HCT116 (cell line): ENCODE measurements around the gene ALOX15. TPM values are rescaled to one million over a fixed set of nuclear protein-coding genes. Genes with fewer than 3 reads are reported as not detected.

Experiments
- ATAC-seq: fragments of 200-7000 bp; cut with Tn5 transposase; 2 replicates; pipeline ENCODE4 v1.9.1; 2020; ENCODE audit warnings: mild to moderate bottlenecking, moderate library complexity
- BruUV-seq: library from RNA; stranded (reverse); fragments of 400-500 nt; replicated peaks from 2 replicates; lab custom pipeline; 2021; lab: Mats Ljungman, UMichigan
- CTCF ChIA-PET: fragments of 300-600 bp; sonication (Branson Sonifier 250); formaldehyde crosslinking; loops from one replicate; lab custom pipeline; 2021; ENCODE audit warnings: antibody characterized with exemption; lab: Charles Lee
- POLR2A ChIA-PET: fragments of 300-600, 350-600 bp; sonication (Branson Sonifier 250); formaldehyde crosslinking; loops from one replicate; lab custom pipeline; 2021; ENCODE audit warnings: antibody characterized with exemption; lab: Charles Lee
- RAD21 ChIA-PET, 2 experiments: fragments of 300-600 bp; sonication (Branson Sonifier 250); formaldehyde crosslinking; loops; one replicate each; lab custom pipeline; 2023; ENCODE audit warnings: low total read pairs in 2 of 2; ENCODE audit not compliant: uncharacterized antibody in 2 of 2, unreplicated experiment in 2 of 2, low non-redundant PET in 1 of 2; lab: Charles Lee
- DNase-seq: peaks from one replicate; pipeline ENCODE4 v3.0.0-alpha.2; 2010; ENCODE audit warnings: low read depth, low spot score
- H2AFZ ChIP-seq: fragments of 200-600 bp; shearing (Covaris generic), sonication (generic); 2 replicates; pipeline ENCODE4 v1.6.1; 2017; ENCODE audit warnings: low read depth, mixed run types, mixed read lengths, antibody characterized with exemption, low read length; ENCODE audit not compliant: poor library complexity, severe bottlenecking
- H3K27ac ChIP-seq: 2 replicates; pipeline ENCODE4 v1.5.1; 2012; ENCODE audit warnings: low read depth, low read length
- H3K27me3 ChIP-seq: fragments of 200-600 bp; sonication (generic); 2 replicates; pipeline ENCODE4 v1.6.1; 2016; ENCODE audit warnings: mixed run types, low read length, mixed read lengths; ENCODE audit not compliant: insufficient read depth
- H3K36me3 ChIP-seq, 2 experiments: fragments of 200-500 bp in 1 of 2; fragments of 200-600 bp in 1 of 2; sonication (Bioruptor generic) in 1 of 2; sonication (generic) in 1 of 2; 2 replicates each; pipeline versions ENCODE4 v1.5.1 to v1.6.1; 2014 to 2016; ENCODE audit warnings: low read length in 2 of 2, inconsistent platforms in 1 of 2, mixed read lengths in 1 of 2, mixed run types in 1 of 2; ENCODE audit not compliant: insufficient read depth in 2 of 2, control insufficient read depth in 1 of 2
- H3K4me1 ChIP-seq, 2 experiments: fragments of 200-600 bp in 1 of 2; sonication (generic) in 1 of 2; 2 replicates each; pipeline versions ENCODE4 v1.5.1 to v1.6.1; 2012 to 2017; ENCODE audit warnings: low read length in 2 of 2, inconsistent platforms in 1 of 2, mild to moderate bottlenecking in 1 of 2, mixed read lengths in 1 of 2, mixed run types in 1 of 2, moderate library complexity in 1 of 2; ENCODE audit not compliant: insufficient read depth in 2 of 2, control insufficient read depth in 1 of 2
- H3K4me2 ChIP-seq: fragments of 200-600 bp; sonication (generic); 2 replicates; pipeline ENCODE4 v1.6.1; 2017; ENCODE audit warnings: mixed run types, low read length, mixed read lengths
- H3K4me3 ChIP-seq, 2 experiments: fragments of 200-600 bp in 1 of 2; sonication (generic) in 1 of 2; replicated peaks in 1 of 2; 2 replicates each; pipeline ENCODE4 v1.5.1; 2011 to 2016; ENCODE audit warnings: low read length in 2 of 2, control low read depth in 1 of 2, low read depth in 1 of 2, mild to moderate bottlenecking in 1 of 2, mixed read lengths in 1 of 2, mixed run types in 1 of 2
- H3K79me2 ChIP-seq: fragments of 200-600 bp; sonication (generic); 2 replicates; pipeline ENCODE4 v1.6.1; 2017; ENCODE audit warnings: mild to moderate bottlenecking, mixed run types, low read length, moderate library complexity, mixed read lengths; ENCODE audit not compliant: insufficient read depth
- H3K9ac ChIP-seq: fragments of 200-600 bp; sonication (generic); 2 replicates; pipeline ENCODE4 v1.6.1; 2016; ENCODE audit warnings: low read length, mixed read lengths
- H3K9me2 ChIP-seq: fragments of 200-600 bp; sonication (generic), shearing (Covaris generic); 2 replicates; pipeline ENCODE4 v1.6.1; 2017; ENCODE audit warnings: mixed run types, mild to moderate bottlenecking, moderate library complexity; ENCODE audit not compliant: insufficient read depth
- H3K9me3 ChIP-seq, 2 experiments: fragments of 200-500 bp in 1 of 2; fragments of 200-600 bp in 1 of 2; sonication (Bioruptor generic) in 1 of 2; sonication (generic) in 1 of 2; 2 replicates each; pipeline ENCODE4 v1.6.1; 2014 to 2017; ENCODE audit warnings: low read length in 2 of 2, mixed read lengths in 2 of 2, inconsistent platforms in 1 of 2, low read depth in 1 of 2, mild to moderate bottlenecking in 1 of 2, mixed run types in 1 of 2, moderate library complexity in 1 of 2; ENCODE audit not compliant: control insufficient read depth in 1 of 2, insufficient read depth in 1 of 2
- H4K20me1 ChIP-seq: fragments of 200-600 bp; sonication (generic), shearing (Covaris generic); 2 replicates; pipeline ENCODE4 v1.6.1; 2017; ENCODE audit warnings: mixed run types, mild to moderate bottlenecking, moderate library complexity; ENCODE audit not compliant: insufficient read depth
- CTCF ChIP-seq, 3 experiments: fragments of 200-600 bp in 1 of 3; sonication (generic) in 1 of 3; IDR thresholded peaks in 2 of 3; conservative IDR thresholded peaks in 1 of 3; 2 replicates each; pipeline ENCODE4 v1.5.1; 2012 to 2017; ENCODE audit warnings: low read depth in 2 of 3, low read length in 2 of 3, antibody characterized with exemption in 1 of 3, borderline replicate concordance in 1 of 3, control low read depth in 1 of 3, mild to moderate bottlenecking in 1 of 3, mixed read lengths in 1 of 3, mixed run types in 1 of 3, moderate library complexity in 1 of 3; ENCODE audit not compliant: insufficient read depth in 1 of 3
- ELF1 ChIP-seq: IDR thresholded peaks from 2 replicates; pipeline ENCODE4 v1.6.1; 2012; ENCODE audit warnings: low read depth, borderline replicate concordance
- EZH2 ChIP-seq: fragments of 200-600 bp; sonication (generic); IDR thresholded peaks from 2 replicates; pipeline ENCODE4 v1.6.1; 2017; ENCODE audit warnings: antibody characterized with exemption, mixed run types
- EZH2phosphoT487 ChIP-seq: fragments of 200-600 bp; IDR thresholded peaks from 2 replicates; pipeline ENCODE4 v1.6.1; 2018; ENCODE audit warnings: antibody characterized with exemption, borderline replicate concordance
- MAX ChIP-seq: IDR thresholded peaks from 2 replicates; pipeline ENCODE4 v1.6.1; 2012
- SP1 ChIP-seq: IDR thresholded peaks from 2 replicates; pipeline ENCODE4 v1.6.1; 2012; ENCODE audit warnings: low read depth
- SRF ChIP-seq: IDR thresholded peaks from 2 replicates; pipeline ENCODE4 v1.6.1; 2012; ENCODE audit warnings: low read depth
- ZBTB33 ChIP-seq: IDR thresholded peaks from 2 replicates; pipeline ENCODE4 v1.6.1; 2011; ENCODE audit warnings: mild to moderate bottlenecking, low read length, moderate library complexity; ENCODE audit not compliant: insufficient replicate concordance; ENCODE audit errors: extremely low read depth
- ZNF274 ChIP-seq: fragments of 200-500 bp; sonication (Bioruptor generic); IDR thresholded peaks from 2 replicates; pipeline ENCODE4 v1.6.1; 2014; ENCODE audit warnings: mild to moderate bottlenecking, low read depth, low read length, inconsistent platforms
- intact Hi-C: fragments of 100-400 bp; cut with micrococcal nuclease; formaldehyde crosslinking; loops from 2 replicates; pipeline ENCODE4 v1.10.0; 2022
- total RNA-seq: library from RNA; stranded (reverse); gene quantifications from one replicate; pipeline ENCODE4 v1.2.1, GENCODE V29; 2021; ENCODE audit not compliant: unreplicated experiment

ALOX15 gene
- total RNA-seq, 1 experiment from 2014 or later = 0.57 TPM

GRCh38 chr17:4594406-4594805, 47.1 kb downstream of the ALOX15 start:
- no TSS peak for BruUV-seq
- Histone ChIP-seq H3K27ac (no peak overlapping the region), H3K9ac (no peak overlapping the region), H2AFZ (no peak overlapping the region), H3K4me2 (no peak overlapping the region), H3K4me3 (no peak overlapping the region), H3K9me3 (no peaks in the 10 kb centered on the region), H3K9me2 (no peaks in the 10 kb centered on the region), H3K27me3 (peaks cover 3% of the 10 kb centered on the region; the same call in 1 of the 2 replicates), H3K36me3 (no peaks in the 10 kb centered on the region), H4K20me1 (no peaks in the 10 kb centered on the region), H3K4me1 (peaks cover 3 to 9% of the 10 kb centered on the region in 2 experiments), H3K79me2 (no peaks in the 10 kb centered on the region)
- ChIA-PET POLR2A (no interaction called here), RAD21 (interaction anchor here in 1 of 2 experiments (0.6 kb wide), 1 partner anchor 175 kb away, joined by 3 read pairs; no protein-coding TSS in a partner anchor), CTCF (no interaction called here)
- DNase-seq = no peak
- no peak for TF ChIP-seq MAX
- no peak for TF ChIP-seq CTCF (IDR thresholded peaks at IDR 0.05 in 2 of 3, conservative IDR thresholded peaks at IDR 0.05 in 1 of 3; ENCODE audit: borderline replicate concordance in 1 of 3, insufficient read depth in 1 of 3, low read depth in 2 of 3, low read length in 2 of 3)
- no peak for TF ChIP-seq ELF1
- no peak for TF ChIP-seq SRF
- no peak for TF ChIP-seq SP1
- TF ChIP-seq ZBTB33 = no peak
- no peak for TF ChIP-seq ZNF274
- no peak for TF ChIP-seq EZH2
- no peak for TF ChIP-seq EZH2phosphoT487
- intact Hi-C loops = no loop called here
- ATAC-seq = no peak
